Esophagus squamous epithelium (tissue), 5 donors: Measurements from ENCODE around the gene ATP9B. TPM values are rescaled to one million over a fixed set of nuclear protein-coding genes. Genes with fewer than 3 reads are reported as not detected.

ENCODE experiments used
- DNase-seq: peaks from one replicate; lab custom pipeline; 2025; lab: John Stamatoyannopoulos, UW
- H3K27ac ChIP-seq, 4 donors: fragments of 200-600 bp; sonication (generic); one replicate each; pipeline ENCODE4 v1.5.1; 2016 to 2019; ENCODE audit warnings: mild to moderate bottlenecking in 1 of 4
- H3K27me3 ChIP-seq, 4 donors: fragments of 200-600 bp; sonication (generic); 1 replicate in 3 of 4; 2 replicates in 1 of 4; pipeline versions ENCODE4 v1.5.1 to v1.6.0; 2017 to 2021; ENCODE audit warnings: antibody characterized with exemption in 1 of 4
- H3K36me3 ChIP-seq, 3 donors: fragments of 200-600 bp; sonication (generic); one replicate each; pipeline ENCODE4 v1.5.1; 2016 to 2019
- H3K4me1 ChIP-seq, 3 donors: fragments of 200-600 bp; sonication (generic); one replicate each; pipeline ENCODE4 v1.5.1; 2017 to 2019
- H3K4me3 ChIP-seq, 4 donors: fragments of 200-600 bp; sonication (generic); 1 replicate in 3 of 4; 2 replicates in 1 of 4; pipeline ENCODE4 v1.5.1; 2016 to 2019; ENCODE audit warnings: mild to moderate bottlenecking in 2 of 4, moderate library complexity in 1 of 4
- H3K9me3 ChIP-seq, 3 donors: fragments of 200-600 bp; sonication (generic); one replicate each; pipeline ENCODE4 v1.5.1; 2016 to 2019
- CTCF ChIP-seq, 6 experiments: fragments of 450-650 bp in 4 of 6; fragments of 200-600 bp in 2 of 6; sonication (generic) in 2 of 6; IDR thresholded peaks; one replicate each; pipeline ENCODE4 v1.5.1; 2016 to 2019; ENCODE audit warnings: antibody characterized with exemption in 6 of 6, mild to moderate bottlenecking in 4 of 6, moderate library complexity in 4 of 6
- POLR2A ChIP-seq, 4 donors: fragments of 450-650 bp; IDR thresholded peaks; one replicate each; pipeline ENCODE4 v1.6.1; 2017; ENCODE audit warnings: antibody characterized with exemption in 4 of 4, mild to moderate bottlenecking in 4 of 4, moderate library complexity in 3 of 4
- WGBS, 2 donors: methylation state at CpG; one replicate each; pipeline ENCODE4 v1.1.5; 2018; 5-methylcytosine and 5-hydroxymethylcytosine counted together
- intact Hi-C: fragments of 100-400 bp; cut with DNase I; formaldehyde crosslinking; loops from one replicate; pipeline ENCODE4 v1.15.0; 2022
- total RNA-seq, 4 donors: library from RNA; depleted of rRNA; stranded (reverse); fragments of >200 nt; gene quantifications; one replicate each; pipeline ENCODE4 v1.1.0, GENCODE V29; 2016
- donor health status: DM: yes; HTN: yes; CAD: no.

ATP9B gene
- total RNA-seq, 4 donors from 2014 or later: 12.9 to 46.7 (median 22.0) TPM

DNA sequence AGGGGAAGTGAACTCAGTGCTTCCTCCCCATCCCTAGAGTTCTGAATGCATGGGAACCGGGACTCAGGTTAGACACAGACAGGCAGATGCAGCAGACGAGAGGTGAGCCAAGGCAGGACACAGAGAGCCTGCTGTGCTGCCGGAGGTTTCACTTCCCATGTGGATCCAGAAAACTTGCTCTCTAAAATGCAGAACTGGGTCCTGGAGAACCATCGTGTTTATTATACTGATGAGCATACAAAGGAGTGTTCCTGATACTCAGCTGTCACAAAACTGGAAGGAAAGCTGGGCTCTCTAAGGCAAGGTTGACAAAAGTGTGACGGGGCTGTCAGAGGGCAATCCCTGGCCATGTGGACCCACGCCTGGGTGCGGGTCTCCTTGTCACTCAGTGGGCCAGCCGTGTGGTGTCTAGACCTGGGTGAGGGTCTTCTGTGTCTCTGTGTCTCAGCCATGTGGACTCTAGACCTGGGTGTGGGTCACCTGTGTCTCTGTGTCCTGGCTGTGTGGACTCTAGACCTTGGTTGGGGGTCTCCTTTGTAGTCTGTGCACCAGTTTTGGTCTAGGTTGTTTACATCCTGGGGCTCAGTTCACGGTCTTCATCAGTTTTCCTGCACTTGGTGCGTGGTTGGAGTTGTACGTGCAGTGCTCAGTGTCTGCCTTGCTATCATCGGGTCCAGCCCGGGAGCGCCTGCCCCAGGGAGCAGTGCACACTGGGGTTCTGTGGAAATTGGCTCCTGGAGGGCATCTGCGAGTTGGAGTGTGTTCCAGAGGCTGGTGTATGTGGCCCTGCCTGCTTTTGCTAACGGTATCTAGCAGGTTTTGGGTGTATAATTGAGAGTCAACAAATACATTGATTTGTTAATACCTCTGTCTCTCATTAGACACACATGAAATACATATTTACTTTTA is 141.1 kb downstream of the ATP9B start:
- DNase-seq: no peak
- Histone ChIP-seq H3K36me3 (peaks cover 0 to 35% (median 10%) of the 10 kb centered on the region in 3 donors), H3K9me3 (no peaks in the 10 kb centered on the region), H3K27ac (no peak overlapping the region), H3K4me1 (no peaks in the 10 kb centered on the region), H3K27me3 (no peaks in the 10 kb centered on the region), H3K4me3 (no peak overlapping the region)
- 88% methylated on average over 9 to 16 of the region's 16 CpGs for WGBS, 2 donors
- intact Hi-C loops: no loop called here
- no peak for TF ChIP-seq CTCF (IDR thresholded peaks at IDR 0.05)
- TF ChIP-seq POLR2A (IDR thresholded peaks at IDR 0.05): no peak

DNA sequence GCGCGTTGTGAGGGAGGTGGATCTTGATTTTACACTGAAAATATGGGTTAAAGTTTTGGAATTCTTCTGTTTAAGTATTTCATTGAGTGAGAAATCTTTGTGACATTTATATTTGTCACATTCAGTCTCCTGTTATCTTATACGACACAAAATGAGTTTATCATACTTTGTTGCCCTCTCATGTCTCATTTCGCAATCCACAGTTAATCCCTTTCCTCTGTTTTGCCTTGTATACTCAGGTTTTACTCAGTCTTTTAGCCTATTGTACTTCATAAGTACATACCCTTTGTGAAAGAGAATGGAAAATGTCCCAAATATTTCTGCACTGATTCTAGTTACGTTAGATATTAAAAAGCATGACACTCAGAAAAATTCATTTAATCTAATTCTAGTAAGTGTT is 142.7 kb downstream of the ATP9B start:
- intact Hi-C loops: no loop called here
- TF ChIP-seq POLR2A (IDR thresholded peaks at IDR 0.05) (no peak), CTCF (IDR thresholded peaks at IDR 0.05) (no peak)
- Histone ChIP-seq H3K27me3 (no peaks in the 10 kb centered on the region), H3K36me3 (peaks cover 0 to 39% (median 9%) of the 10 kb centered on the region in 3 donors), H3K9me3 (no peaks in the 10 kb centered on the region), H3K27ac (no peak overlapping the region), H3K4me3 (no peak overlapping the region), H3K4me1 (no peaks in the 10 kb centered on the region)
- no peak for DNase-seq
- WGBS, 2 donors: 66 to 72% methylated on average over 5 of the region's 5 CpGs

- WGBS, 2 donors: 80 to 89% methylated on average over 3 of the region's 3 CpGs
- no peak overlapping the region for H3K4me3 ChIP-seq
- no peaks in the 10 kb centered on the region for H3K9me3 ChIP-seq
- no peaks in the 10 kb centered on the region for H3K4me1 ChIP-seq
- H3K36me3 ChIP-seq: peaks cover 0 to 37% (median 0%) of the 10 kb centered on the region in 3 donors
- no peak for DNase-seq
- TF ChIP-seq CTCF (IDR thresholded peaks at IDR 0.05) (no peak), POLR2A (IDR thresholded peaks at IDR 0.05) (no peak)
- intact Hi-C loops: no loop called here
- H3K27ac ChIP-seq: no peak overlapping the region
- no peaks in the 10 kb centered on the region for H3K27me3 ChIP-seq
These were observed 144.9 kb downstream of the ATP9B start for GRCh38 chr18:79214056-79214455.

DNA sequence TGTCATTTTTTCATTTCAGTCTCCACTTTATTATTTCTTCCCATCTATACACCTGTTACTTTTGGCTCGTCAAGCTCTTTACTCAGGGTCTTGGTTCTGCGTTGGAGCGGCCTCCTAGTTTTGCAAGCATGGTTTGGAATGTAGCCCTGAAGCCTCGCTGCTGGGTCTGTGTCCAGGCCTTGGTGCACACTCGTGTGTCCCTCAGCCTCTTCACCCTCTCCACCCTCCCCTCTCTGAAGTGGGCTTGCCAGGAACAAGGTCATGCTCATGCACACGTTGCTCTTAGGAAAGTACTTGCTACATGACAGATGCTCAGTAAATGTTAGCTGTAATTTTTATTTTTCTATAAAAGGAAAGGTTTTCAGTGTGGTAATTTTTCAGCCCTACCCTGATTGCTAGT is 147.0 kb downstream of the ATP9B start:
- WGBS, 2 donors: 87 to 91% methylated on average over 6 of the region's 6 CpGs
- intact Hi-C loops: no loop called here
- H3K27ac ChIP-seq: no peak overlapping the region

More for the DNA sequence above, 147.0 kb downstream of the ATP9B start:
- H3K36me3 ChIP-seq: peaks cover 0 to 42% (median 0%) of the 10 kb centered on the region in 3 donors
- H3K9me3 ChIP-seq: no peaks in the 10 kb centered on the region
- no peaks in the 10 kb centered on the region for H3K27me3 ChIP-seq
- H3K4me3 ChIP-seq: no peak overlapping the region
- DNase-seq: no peak
- H3K4me1 ChIP-seq: no peaks in the 10 kb centered on the region
- TF ChIP-seq CTCF (IDR thresholded peaks at IDR 0.05) (no peak), POLR2A (IDR thresholded peaks at IDR 0.05) (no peak)
